Peyer's patch (tissue), 4 donors: ENCODE measurements around the gene MYLK. TPM values are rescaled to one million over a fixed set of nuclear protein-coding genes. Genes with fewer than 3 reads are reported as not detected.

ENCODE experiments used
- DNase-seq, 3 donors: peaks; one replicate each; pipeline ENCODE4 v3.0.0-alpha.2; 2017 to 2019
- H3K27ac ChIP-seq, 4 donors: fragments of 200-600 bp; sonication (generic); one replicate each; pipeline ENCODE4 v1.5.1; 2016 to 2019
- H3K27me3 ChIP-seq, 2 donors: fragments of 200-600 bp; sonication (generic); one replicate each; pipeline ENCODE4 v1.5.1; 2019
- H3K36me3 ChIP-seq, 3 donors: fragments of 200-600 bp; sonication (generic); one replicate each; pipeline ENCODE4 v1.5.1; 2016 to 2019
- H3K4me1 ChIP-seq, 4 donors: fragments of 200-600 bp; sonication (generic); one replicate each; pipeline ENCODE4 v1.5.1; 2016 to 2019
- H3K4me3 ChIP-seq, 4 donors: fragments of 200-600 bp; sonication (generic); 1 replicate in 3 of 4; 2 replicates in 1 of 4; pipeline ENCODE4 v1.5.1; 2016 to 2019; ENCODE audit warnings: mild to moderate bottlenecking in 1 of 4
- H3K9me3 ChIP-seq, 4 donors: fragments of 200-600 bp; sonication (generic); one replicate each; pipeline ENCODE4 v1.5.1; 2016 to 2019; ENCODE audit warnings: mild to moderate bottlenecking in 1 of 4
- POLR2A ChIP-seq, 2 donors: fragments of 450-650 bp; IDR thresholded peaks; one replicate each; pipeline ENCODE4 v1.5.1; 2017; ENCODE audit warnings: antibody characterized with exemption in 2 of 2, mild to moderate bottlenecking in 2 of 2, moderate library complexity in 2 of 2
- total RNA-seq, 4 donors: library from RNA; depleted of rRNA; stranded (reverse); fragments of >200 nt; gene quantifications; one replicate each; pipeline ENCODE4 v1.1.0, GENCODE V29; 2016
- TF ChIP-seq, protein P1 (sequence below), 6 experiments: fragments of 450-650 bp in 4 of 6; fragments of 200-600 bp in 2 of 6; sonication (generic) in 1 of 6; IDR thresholded peaks; one replicate each; pipeline ENCODE4 v1.5.1; 2017 to 2019; ENCODE audit warnings: antibody characterized with exemption in 6 of 6, mild to moderate bottlenecking in 3 of 6, moderate library complexity in 1 of 6

The MYLK gene
- total RNA-seq, 4 donors from 2014 or later: 81.3 to 117 (median 94.1) TPM

DNA sequence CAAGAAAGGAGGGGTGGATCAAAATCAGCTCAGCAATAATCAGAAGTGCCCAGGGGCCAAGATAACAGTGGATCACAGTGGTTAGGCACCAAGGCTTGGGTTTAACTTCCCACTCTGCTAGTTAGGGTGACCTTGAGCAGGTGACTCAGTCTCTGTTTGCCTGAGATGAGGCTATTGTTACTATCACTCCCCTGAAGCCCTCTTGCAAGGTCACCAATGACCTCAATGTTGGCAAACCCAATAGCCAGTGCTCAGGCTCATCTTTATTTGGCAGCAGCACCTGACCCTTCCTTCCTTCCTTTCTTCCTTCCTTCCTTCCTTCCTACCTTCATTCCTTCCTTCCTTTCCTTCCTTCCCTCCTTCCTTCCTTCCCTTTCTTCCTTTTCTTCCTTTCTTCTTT lies 196.8 kb downstream of the MYLK start:
- peaks cover 0 to 20% (median 0%) of the 10 kb centered on the region in 4 donors for H3K4me1 ChIP-seq
- DNase-seq: no peak
- TF ChIP-seq, protein P1, sequence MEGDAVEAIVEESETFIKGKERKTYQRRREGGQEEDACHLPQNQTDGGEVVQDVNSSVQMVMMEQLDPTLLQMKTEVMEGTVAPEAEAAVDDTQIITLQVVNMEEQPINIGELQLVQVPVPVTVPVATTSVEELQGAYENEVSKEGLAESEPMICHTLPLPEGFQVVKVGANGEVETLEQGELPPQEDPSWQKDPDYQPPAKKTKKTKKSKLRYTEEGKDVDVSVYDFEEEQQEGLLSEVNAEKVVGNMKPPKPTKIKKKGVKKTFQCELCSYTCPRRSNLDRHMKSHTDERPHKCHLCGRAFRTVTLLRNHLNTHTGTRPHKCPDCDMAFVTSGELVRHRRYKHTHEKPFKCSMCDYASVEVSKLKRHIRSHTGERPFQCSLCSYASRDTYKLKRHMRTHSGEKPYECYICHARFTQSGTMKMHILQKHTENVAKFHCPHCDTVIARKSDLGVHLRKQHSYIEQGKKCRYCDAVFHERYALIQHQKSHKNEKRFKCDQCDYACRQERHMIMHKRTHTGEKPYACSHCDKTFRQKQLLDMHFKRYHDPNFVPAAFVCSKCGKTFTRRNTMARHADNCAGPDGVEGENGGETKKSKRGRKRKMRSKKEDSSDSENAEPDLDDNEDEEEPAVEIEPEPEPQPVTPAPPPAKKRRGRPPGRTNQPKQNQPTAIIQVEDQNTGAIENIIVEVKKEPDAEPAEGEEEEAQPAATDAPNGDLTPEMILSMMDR (IDR thresholded peaks at IDR 0.05): no peak
- H3K27ac ChIP-seq: peak overlapping the region in 1 of 4 donors; percentile 60
- no peaks in the 10 kb centered on the region for H3K9me3 ChIP-seq
- peaks cover 0 to 29% (median 0%) of the 10 kb centered on the region in 3 donors for H3K36me3 ChIP-seq
- H3K27me3 ChIP-seq: no peaks in the 10 kb centered on the region
- no peak overlapping the region for H3K4me3 ChIP-seq

DNA sequence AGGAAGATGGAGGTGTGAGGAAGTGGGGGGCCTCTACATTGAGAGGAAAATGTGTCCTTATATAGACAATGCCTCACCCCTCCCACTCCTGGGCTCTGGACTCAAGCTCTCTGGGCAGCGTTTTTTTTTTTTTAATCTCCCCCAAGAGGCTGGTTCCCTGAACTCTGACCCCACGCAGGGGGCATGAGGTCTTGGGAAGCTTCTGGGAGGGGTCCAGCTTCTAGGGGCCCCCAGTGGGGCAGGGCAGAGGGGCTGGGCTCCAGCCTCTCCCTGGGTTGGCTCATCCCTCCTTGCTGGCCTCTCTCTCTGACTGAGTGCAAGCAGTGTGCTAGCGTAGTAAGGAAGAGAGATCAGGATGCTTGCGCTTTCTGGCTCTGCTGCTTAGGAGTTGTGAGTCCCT lies 197.9 kb downstream of the MYLK start:
- H3K9me3 ChIP-seq: no peaks in the 10 kb centered on the region
- H3K4me1 ChIP-seq: peaks cover 0 to 20% (median 0%) of the 10 kb centered on the region in 4 donors
- H3K27me3 ChIP-seq: no peaks in the 10 kb centered on the region
- H3K36me3 ChIP-seq: peaks cover 0 to 30% (median 0%) of the 10 kb centered on the region in 3 donors
- peak overlapping the region in 1 of 4 donors; percentile 60 for H3K27ac ChIP-seq
- no peak for TF ChIP-seq POLR2A (IDR thresholded peaks at IDR 0.05)
- H3K4me3 ChIP-seq: no peak overlapping the region
- DNase-seq: no peak

DNA sequence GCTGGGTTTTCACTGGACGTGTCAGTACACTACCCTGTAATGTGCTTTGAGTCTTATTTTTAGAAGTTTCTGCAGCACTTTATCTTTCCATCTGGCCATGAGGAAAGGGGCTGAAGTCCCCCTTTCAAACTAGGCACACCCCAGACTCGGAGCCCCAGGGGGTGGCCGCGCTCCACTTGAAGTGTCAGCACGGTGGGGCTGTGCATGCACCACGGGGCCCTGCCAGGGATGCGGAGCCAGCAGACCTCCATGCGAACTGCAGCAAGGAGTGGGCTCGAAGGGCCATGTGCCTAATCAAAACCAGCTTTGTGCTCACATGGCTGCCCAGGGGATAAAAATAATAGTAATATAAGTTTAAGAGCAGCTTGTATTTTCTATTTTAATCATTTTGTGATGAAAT lies 198.4 kb downstream of the MYLK start:
- H3K27ac ChIP-seq: peak overlapping the region in 1 of 4 donors; percentile 60
- H3K4me1 ChIP-seq: peaks cover 0 to 20% (median 0%) of the 10 kb centered on the region in 4 donors
- no peak for TF ChIP-seq POLR2A (IDR thresholded peaks at IDR 0.05)
- TF ChIP-seq, protein P1 (IDR thresholded peaks at IDR 0.05): no peak

DNA sequence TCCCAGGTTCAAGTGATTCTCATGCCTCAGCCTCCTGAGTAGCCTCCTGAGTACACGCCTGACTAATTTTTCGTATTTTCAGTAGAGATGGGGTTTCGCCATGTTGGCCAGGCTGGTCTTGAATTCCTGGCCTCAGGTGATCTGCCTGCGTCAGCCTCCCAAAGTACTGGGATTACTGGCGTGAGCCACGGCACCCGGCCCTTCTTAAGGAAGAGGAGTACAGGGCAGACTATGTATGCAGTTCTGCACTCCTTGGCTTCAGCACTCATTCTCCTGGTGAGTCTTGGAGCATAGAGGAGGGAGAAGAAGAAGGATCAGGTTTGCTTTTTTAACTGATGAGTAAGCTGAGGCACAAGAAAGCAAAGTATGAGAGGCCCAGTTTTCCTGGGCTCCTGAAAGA lies 199.5 kb downstream of the MYLK start:
- H3K27me3 ChIP-seq: no peaks in the 10 kb centered on the region
- no peak overlapping the region for H3K4me3 ChIP-seq
- TF ChIP-seq, protein P1 (IDR thresholded peaks at IDR 0.05): no peak
- no peak for TF ChIP-seq POLR2A (IDR thresholded peaks at IDR 0.05)
- peak overlapping the region in 1 of 4 donors; percentile 57 for H3K27ac ChIP-seq
- H3K9me3 ChIP-seq: no peaks in the 10 kb centered on the region
- peaks cover 0 to 20% (median 0%) of the 10 kb centered on the region in 4 donors for H3K4me1 ChIP-seq
- H3K36me3 ChIP-seq: peaks cover 0 to 19% (median 0%) of the 10 kb centered on the region in 3 donors
- no peak for DNase-seq

More for the DNA sequence above, 198.4 kb downstream of the MYLK start:
- Histone ChIP-seq H3K9me3 (no peaks in the 10 kb centered on the region), H3K36me3 (peaks cover 0 to 28% (median 0%) of the 10 kb centered on the region in 3 donors), H3K27me3 (no peaks in the 10 kb centered on the region), H3K4me3 (no peak overlapping the region)
- DNase-seq: no peak

DNA sequence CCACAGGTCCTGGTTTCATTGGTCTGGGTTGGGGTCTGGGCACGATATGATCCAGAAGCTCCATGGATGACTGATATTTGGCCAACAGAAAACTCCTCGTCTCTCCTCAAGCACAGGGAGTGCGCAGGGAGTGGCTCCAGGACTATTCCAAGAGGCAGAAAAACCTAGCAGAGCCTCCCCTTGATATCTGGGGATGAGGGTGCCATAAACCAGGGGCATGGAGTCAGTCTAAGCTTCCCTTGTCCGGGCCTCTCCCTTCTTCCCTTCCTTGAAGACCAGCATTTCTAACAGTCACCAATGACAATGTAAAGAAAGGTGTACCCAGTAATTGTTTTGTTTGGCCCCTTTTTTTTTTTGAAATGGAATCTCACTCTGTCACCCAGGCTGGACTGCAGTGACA lies 199.9 kb downstream of the MYLK start:
- TF ChIP-seq, protein P1 (IDR thresholded peaks at IDR 0.05): no peak
- no peak for TF ChIP-seq POLR2A (IDR thresholded peaks at IDR 0.05)
- no peak for DNase-seq
- H3K4me3 ChIP-seq: no peak overlapping the region
- no peaks in the 10 kb centered on the region for H3K27me3 ChIP-seq
- peak overlapping the region in 1 of 4 donors; percentile 57 for H3K27ac ChIP-seq
- peaks cover 0 to 14% (median 0%) of the 10 kb centered on the region in 3 donors for H3K36me3 ChIP-seq
- no peaks in the 10 kb centered on the region for H3K9me3 ChIP-seq
- H3K4me1 ChIP-seq: peaks cover 0 to 16% (median 0%) of the 10 kb centered on the region in 4 donors

DNA sequence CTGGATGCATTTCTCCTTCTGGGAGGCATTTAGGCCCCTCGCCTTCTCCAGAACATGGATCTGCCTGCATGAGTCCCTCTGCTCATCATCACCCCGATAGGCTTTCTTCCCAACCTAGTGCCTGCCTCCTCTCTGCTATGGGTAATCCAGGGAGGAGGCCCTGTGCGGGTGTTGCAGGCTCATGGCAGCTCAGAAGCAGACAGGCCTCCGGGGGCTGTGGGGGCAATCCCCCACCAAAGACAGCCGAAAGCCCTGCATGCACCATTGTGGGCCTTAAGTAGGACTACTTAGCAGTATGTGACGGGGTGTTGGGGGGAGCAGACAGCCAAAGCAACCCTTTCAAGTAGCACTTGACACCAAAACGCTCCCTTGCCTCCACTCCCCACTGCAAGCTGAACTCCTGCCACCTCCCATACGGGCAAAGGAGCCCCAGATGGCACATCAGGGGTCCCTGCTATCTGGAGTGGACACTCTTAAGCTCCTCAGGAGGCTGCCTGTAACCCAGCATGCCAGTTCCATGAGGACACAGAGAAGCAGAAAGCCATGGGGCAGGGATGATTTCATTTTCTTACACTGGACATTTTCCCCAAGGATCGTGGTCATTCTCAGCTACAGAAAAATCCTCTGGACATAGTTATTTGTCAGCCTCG lies 200.5 kb downstream of the MYLK start:
- Histone ChIP-seq H3K4me3 (no peak overlapping the region), H3K4me1 (peaks cover 0 to 10% (median 0%) of the 10 kb centered on the region in 4 donors), H3K27me3 (no peaks in the 10 kb centered on the region), H3K27ac (peak overlapping the region in 3 of 4 donors; percentile 13 to 57 (median 25)), H3K9me3 (no peaks in the 10 kb centered on the region), H3K36me3 (peaks cover 0 to 12% (median 0%) of the 10 kb centered on the region in 3 donors)
- TF ChIP-seq, protein P1 (IDR thresholded peaks at IDR 0.05): no peak
- no peak for TF ChIP-seq POLR2A (IDR thresholded peaks at IDR 0.05)
- DNase-seq: no peak
